Measurements from ENCODE around the gene COL5A1. TPM values are rescaled to one million over a fixed set of nuclear protein-coding genes. Genes with fewer than 3 reads are reported as not detected.

The COL5A1 gene
- total RNA-seq, 4 donors from 2014 or later = 7.1 to 69.3 (median 16.1) TPM

- WGBS, 2 donors (ENCODE audit: low coverage in 1 of 2) = 85% methylated on average over 11 of the region's 11 CpGs; no CpG with 5 or more reads in 1 of the 2 donors
- intact Hi-C loops (cut with DNase I; ENCODE audit: low total_unique reads) (no loop called here), in situ Hi-C loops (cut with MboI; ENCODE audit: low pct_ligation_motif_present in 1 of 4, low pct_unique_long_range_greater_than_20kb in 1 of 4, low sequenced_read_pairs in 3 of 4) (no loop called here)
- TF ChIP-seq POLR2A (IDR thresholded peaks at IDR 0.05) (no peak), POLR2AphosphoS5 (IDR thresholded peaks at IDR 0.05) (no peak), CTCF (IDR thresholded peaks at IDR 0.05) (no peak), EP300 (IDR thresholded peaks at IDR 0.05; ENCODE audit: low read depth) (no peak)
- Histone ChIP-seq H3K9me3 (no peaks in the 10 kb centered on the region), H3K4me1 (peaks cover 0 to 25% (median 9%) of the 10 kb centered on the region in 4 donors), H3K27ac (peak overlapping the region in 3 of 4 donors; percentile 43 to 54 (median 44)), H3K27me3 (no peaks in the 10 kb centered on the region), H3K4me3 (no peak overlapping the region), H3K36me3 (no peaks in the 10 kb centered on the region)
- DNase-seq = no peak
Measured at GRCh38 chr9:134670851-134671281, 29.3 kb downstream of the COL5A1 start.

GRCh38 chr9:134671341-134672113 lies 29.9 kb downstream of the COL5A1 start:
- no peaks in the 10 kb centered on the region for H3K27me3 ChIP-seq
- H3K4me3 ChIP-seq = no peak overlapping the region
- no peak for DNase-seq
- TF ChIP-seq CTCF (IDR thresholded peaks at IDR 0.05) (no peak), EP300 (IDR thresholded peaks at IDR 0.05; ENCODE audit: low read depth) (no peak), POLR2A (IDR thresholded peaks at IDR 0.05) (no peak), POLR2AphosphoS5 (IDR thresholded peaks at IDR 0.05) (no peak)
- intact Hi-C loops (cut with DNase I; ENCODE audit: low total_unique reads) (no loop called here), in situ Hi-C loops (cut with MboI; ENCODE audit: low pct_ligation_motif_present in 1 of 4, low pct_unique_long_range_greater_than_20kb in 1 of 4, low sequenced_read_pairs in 3 of 4) (no loop called here)
- peaks cover 0 to 25% (median 9%) of the 10 kb centered on the region in 4 donors for H3K4me1 ChIP-seq
- peak overlapping the region in 1 of 4 donors; percentile 54 for H3K27ac ChIP-seq
- H3K9me3 ChIP-seq = no peaks in the 10 kb centered on the region
- WGBS, 2 donors (ENCODE audit: low coverage in 1 of 2) = 67 to 81% methylated on average over 10 to 15 of the region's 15 CpGs
- no peaks in the 10 kb centered on the region for H3K36me3 ChIP-seq

- no peaks in the 10 kb centered on the region for H3K36me3 ChIP-seq
- H3K27ac ChIP-seq = no peak overlapping the region
- no peak overlapping the region for H3K4me3 ChIP-seq
- 54% methylated on average over 5 of the region's 5 CpGs; no CpG with 5 or more reads in 1 of the 2 donors for WGBS, 2 donors (ENCODE audit: low coverage in 1 of 2)
- H3K4me1 ChIP-seq = peaks cover 7 to 22% (median 11%) of the 10 kb centered on the region in 4 donors
- in situ Hi-C loops (cut with MboI; ENCODE audit: low pct_ligation_motif_present in 1 of 4, low pct_unique_long_range_greater_than_20kb in 1 of 4, low sequenced_read_pairs in 3 of 4) = loop anchor here in 1 of 4 donors (25.0 kb wide), 1 partner anchor 311 kb away; no protein-coding TSS in a partner anchor
- no peaks in the 10 kb centered on the region for H3K27me3 ChIP-seq
- no peaks in the 10 kb centered on the region for H3K9me3 ChIP-seq
- intact Hi-C loops (cut with DNase I; ENCODE audit: low total_unique reads) = no loop called here
- no peak for TF ChIP-seq CTCF (IDR thresholded peaks at IDR 0.05)
- TF ChIP-seq POLR2AphosphoS5 (IDR thresholded peaks at IDR 0.05) = no peak
- no peak for TF ChIP-seq POLR2A (IDR thresholded peaks at IDR 0.05)
- no peak for TF ChIP-seq EP300 (IDR thresholded peaks at IDR 0.05; ENCODE audit: low read depth)
- no peak for DNase-seq
Measured at GRCh38 chr9:134676361-134676760, 34.8 kb downstream of the COL5A1 start.

GRCh38 chr9:134676886-134677285 lies 35.3 kb downstream of the COL5A1 start:
- H3K27me3 ChIP-seq = no peaks in the 10 kb centered on the region
- no peak overlapping the region for H3K4me3 ChIP-seq
- no peak overlapping the region for H3K27ac ChIP-seq
- intact Hi-C loops (cut with DNase I; ENCODE audit: low total_unique reads) = no loop called here
- DNase-seq = no peak
- in situ Hi-C loops (cut with MboI; ENCODE audit: low pct_ligation_motif_present in 1 of 4, low pct_unique_long_range_greater_than_20kb in 1 of 4, low sequenced_read_pairs in 3 of 4) = loop anchor here in 1 of 4 donors (25.0 kb wide), 1 partner anchor 310 kb away; no protein-coding TSS in a partner anchor
- H3K4me1 ChIP-seq = peaks cover 10 to 23% (median 17%) of the 10 kb centered on the region in 4 donors
- TF ChIP-seq POLR2AphosphoS5 (IDR thresholded peaks at IDR 0.05) (no peak), POLR2A (IDR thresholded peaks at IDR 0.05) (no peak), EP300 (IDR thresholded peaks at IDR 0.05; ENCODE audit: low read depth) (no peak), CTCF (IDR thresholded peaks at IDR 0.05) (no peak)
- 62 to 83% methylated on average over 2 to 6 of the region's 6 CpGs for WGBS, 2 donors (ENCODE audit: low coverage in 1 of 2)
- H3K36me3 ChIP-seq = no peaks in the 10 kb centered on the region
- H3K9me3 ChIP-seq = no peaks in the 10 kb centered on the region
